GM13977 (cell line): ENCODE results near the gene NEIL3.

Experiments used
- DNase-seq: peaks from one replicate; pipeline ENCODE4 v3.0.0; 2012; ENCODE audit warnings: low spot score
- in situ Hi-C: fragments of 300-500 bp; cut with MboI; formaldehyde crosslinking; loops from one replicate; pipeline ENCODE4 v1.12.0; 2022; ENCODE audit warnings: low sequenced_read_pairs, low pct_unique_long_range_greater_than_20kb, mixed read lengths, inconsistent platforms; ENCODE audit not compliant: unreplicated experiment
- TF ChIP-seq, protein P1 (sequence below): IDR thresholded peaks from 2 replicates; pipeline ENCODE4 v1.5.1; 2012; ENCODE audit warnings: mild to moderate bottlenecking, control low read depth; ENCODE audit not compliant: insufficient read depth; ENCODE audit errors: extremely low read depth, missing control alignments

Gene NEIL3

GRCh38 chr4:177374966-177375365, 65.3 kb downstream of the NEIL3 start:
- no peak for DNase-seq
- TF ChIP-seq, protein P1, sequence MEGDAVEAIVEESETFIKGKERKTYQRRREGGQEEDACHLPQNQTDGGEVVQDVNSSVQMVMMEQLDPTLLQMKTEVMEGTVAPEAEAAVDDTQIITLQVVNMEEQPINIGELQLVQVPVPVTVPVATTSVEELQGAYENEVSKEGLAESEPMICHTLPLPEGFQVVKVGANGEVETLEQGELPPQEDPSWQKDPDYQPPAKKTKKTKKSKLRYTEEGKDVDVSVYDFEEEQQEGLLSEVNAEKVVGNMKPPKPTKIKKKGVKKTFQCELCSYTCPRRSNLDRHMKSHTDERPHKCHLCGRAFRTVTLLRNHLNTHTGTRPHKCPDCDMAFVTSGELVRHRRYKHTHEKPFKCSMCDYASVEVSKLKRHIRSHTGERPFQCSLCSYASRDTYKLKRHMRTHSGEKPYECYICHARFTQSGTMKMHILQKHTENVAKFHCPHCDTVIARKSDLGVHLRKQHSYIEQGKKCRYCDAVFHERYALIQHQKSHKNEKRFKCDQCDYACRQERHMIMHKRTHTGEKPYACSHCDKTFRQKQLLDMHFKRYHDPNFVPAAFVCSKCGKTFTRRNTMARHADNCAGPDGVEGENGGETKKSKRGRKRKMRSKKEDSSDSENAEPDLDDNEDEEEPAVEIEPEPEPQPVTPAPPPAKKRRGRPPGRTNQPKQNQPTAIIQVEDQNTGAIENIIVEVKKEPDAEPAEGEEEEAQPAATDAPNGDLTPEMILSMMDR: no peak
- in situ Hi-C loops: no loop called here

DNA sequence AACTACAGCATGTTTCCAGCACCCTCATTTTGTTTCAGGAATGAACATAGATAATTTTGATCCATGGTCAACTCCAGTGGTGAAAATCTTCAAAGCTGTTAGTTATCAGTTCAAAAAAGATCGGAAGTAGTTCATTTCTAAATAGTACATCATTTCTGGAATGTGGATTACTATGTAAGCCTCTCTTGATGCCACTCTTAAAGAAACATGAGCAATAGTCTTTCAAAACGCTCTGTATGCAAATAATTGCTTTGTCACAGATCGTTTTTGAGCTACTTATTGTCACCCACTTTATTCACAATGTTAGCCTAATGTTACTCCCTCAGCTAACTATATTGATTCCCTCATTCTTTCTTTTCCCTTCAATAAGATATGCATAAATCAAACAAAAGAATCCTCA, 65.7 kb downstream of the NEIL3 start:
- in situ Hi-C loops: no loop called here
- TF ChIP-seq, protein P1: no peak
- DNase-seq: no peak

DNA sequence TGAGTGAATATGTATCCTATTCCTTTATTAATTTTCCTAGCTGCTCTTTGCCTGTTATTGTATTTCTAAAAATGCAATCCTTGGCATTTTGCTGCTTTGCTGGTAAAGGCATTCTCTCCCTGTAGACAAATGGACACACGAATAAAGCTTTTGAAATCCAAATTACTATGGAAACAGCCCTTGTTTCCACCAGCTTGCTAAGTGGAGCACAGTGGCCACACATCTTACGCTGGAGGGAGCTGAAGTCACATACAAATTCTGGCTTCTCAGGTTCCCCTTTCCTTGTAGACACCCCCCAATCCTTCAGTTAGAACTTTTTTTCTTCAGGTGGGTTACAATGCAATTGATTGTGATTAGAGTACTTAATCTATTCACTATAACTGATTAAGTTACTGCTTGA, 66.3 kb downstream of the NEIL3 start:
- TF ChIP-seq, protein P1: no peak
- in situ Hi-C loops: no loop called here
- DNase-seq: no peak

- in situ Hi-C loops: no loop called here
These were observed 71.1 kb downstream of the NEIL3 start for GRCh38 chr4:177380730-177381287.

GRCh38 chr4:177381762-177382310, 72.2 kb downstream of the NEIL3 start:
- TF ChIP-seq, protein P1: no peak
- in situ Hi-C loops: no loop called here

More at GRCh38 chr4:177380730-177381287, 71.1 kb downstream of the NEIL3 start:
- DNase-seq: no peak
- TF ChIP-seq, protein P1: peak; percentile 25

DNA sequence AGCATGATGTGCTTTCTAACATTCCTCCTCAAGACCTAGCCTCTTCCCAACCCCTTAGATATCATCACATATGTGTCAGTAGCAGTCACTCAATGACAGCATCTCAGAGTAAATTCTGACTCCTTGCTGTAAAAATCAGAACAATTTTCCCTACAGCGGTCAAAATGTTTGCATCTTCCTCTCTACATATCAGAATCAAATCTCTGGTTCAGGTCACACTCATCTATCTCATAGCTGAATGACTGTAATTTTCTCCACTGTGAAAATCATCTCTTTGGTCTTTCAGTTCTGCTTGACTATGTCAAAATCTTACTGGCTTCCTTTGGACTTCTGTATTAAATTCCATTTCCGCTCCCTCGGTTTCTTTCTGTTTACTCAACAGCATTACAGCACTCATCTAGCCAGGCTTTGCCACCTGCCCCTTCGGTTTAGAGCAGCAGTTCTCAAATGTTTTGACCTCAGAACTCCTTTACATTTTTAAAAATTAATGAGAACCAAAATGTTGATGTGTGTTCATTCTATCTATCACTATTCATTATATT, 75.3 kb downstream of the NEIL3 start:
- no peak for DNase-seq
- TF ChIP-seq, protein P1: no peak
- in situ Hi-C loops: no loop called here

More at GRCh38 chr4:177381762-177382310, 72.2 kb downstream of the NEIL3 start:
- DNase-seq: no peak
